Duodenal mucosa (tissue), 2 donors: ENCODE data around the gene GTPBP1.

Experiments
- H3K27ac ChIP-seq: one replicate; pipeline ENCODE4 v1.7.0; 2013; ENCODE audit warnings: low read depth, low read length
- H3K27me3 ChIP-seq, 2 donors: one replicate each; pipeline ENCODE4 v1.7.0; 2013; ENCODE audit warnings: low read length in 2 of 2, control low read depth in 1 of 2; ENCODE audit not compliant: insufficient read depth in 2 of 2, control insufficient read depth in 1 of 2
- H3K36me3 ChIP-seq, 2 donors: one replicate each; pipeline ENCODE4 v1.7.0; 2013; ENCODE audit warnings: low read length in 2 of 2, control low read depth in 1 of 2; ENCODE audit not compliant: insufficient read depth in 2 of 2, control insufficient read depth in 1 of 2
- H3K4me1 ChIP-seq, 2 donors: one replicate each; pipeline ENCODE4 v1.7.0; 2013; ENCODE audit warnings: low read length in 2 of 2, control low read depth in 1 of 2; ENCODE audit not compliant: insufficient read depth in 2 of 2, control insufficient read depth in 1 of 2
- H3K4me3 ChIP-seq, 2 donors: one replicate each; pipeline ENCODE4 v1.7.0; 2013; ENCODE audit warnings: low read length in 2 of 2, low read depth in 1 of 2
- H3K9ac ChIP-seq, 2 donors: one replicate each; pipeline ENCODE4 v1.7.0; 2013; ENCODE audit warnings: low read length in 2 of 2, low read depth in 1 of 2
- H3K9me3 ChIP-seq, 2 donors: one replicate each; pipeline ENCODE4 v1.7.0; 2013; ENCODE audit warnings: low read length in 2 of 2, control low read depth in 1 of 2; ENCODE audit not compliant: control insufficient read depth in 1 of 2

Gene GTPBP1

DNA sequence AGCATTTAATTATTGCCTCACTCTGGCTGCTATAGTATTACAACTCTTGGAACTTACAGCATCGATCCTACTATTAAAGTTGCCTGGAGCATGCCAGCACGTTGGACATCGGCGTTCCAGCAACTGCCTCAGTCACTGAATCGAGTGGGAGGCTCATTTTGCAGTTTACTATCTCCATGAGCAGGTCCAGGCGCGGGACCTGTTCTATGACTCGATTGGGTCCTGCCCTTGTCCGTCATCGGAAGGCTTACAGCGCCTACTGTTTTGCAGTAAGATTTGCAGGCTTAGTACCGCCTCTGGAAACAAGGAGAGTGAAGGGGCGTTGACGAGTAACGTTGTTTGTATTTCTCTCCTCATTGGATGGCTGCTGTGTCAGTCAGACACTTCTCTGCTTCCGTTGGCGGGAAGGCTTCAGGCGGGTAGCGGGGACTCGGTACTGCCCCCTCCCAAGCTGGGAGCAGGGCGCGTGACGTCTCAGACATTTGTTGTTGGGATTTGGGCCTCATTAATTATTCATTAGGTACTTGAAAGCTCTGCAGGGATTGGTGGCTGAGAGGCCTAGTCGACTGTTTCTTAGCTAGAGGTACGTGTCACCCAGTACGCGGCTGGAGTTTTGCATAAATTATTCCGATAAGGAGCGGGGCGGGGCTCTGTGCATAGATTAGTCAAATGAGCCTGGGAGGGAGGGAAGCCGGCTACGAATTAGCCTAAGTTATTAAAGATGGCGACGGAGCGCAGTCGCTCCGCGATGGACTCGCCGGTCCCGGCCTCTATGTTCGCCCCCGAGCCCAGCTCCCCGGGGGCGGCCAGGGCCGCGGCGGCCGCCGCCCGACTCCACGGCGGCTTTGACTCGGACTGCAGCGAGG is at the start of gene GTPBP1:
TSS of gene GTPBP1 (plus strand) at position 710 of the 866 bp plus-strand sequence. CDS start at position 722, 12 bp downstream.
- H3K9ac ChIP-seq, result peak within 1 kb of the TSS; percentile 78 to 99
- H3K27ac ChIP-seq, result peak within 1 kb of the TSS; percentile 95
- H3K36me3 ChIP-seq, result peaks cover 0 to 11% of the 10 kb centered on the region in 2 donors
- H3K4me3 ChIP-seq, result peak within 1 kb of the TSS; percentile 89 to 90
- H3K4me1 ChIP-seq, result peaks cover 39 to 42% of the 10 kb centered on the region in 2 donors
- H3K27me3 ChIP-seq, result no peaks in the 10 kb centered on the region
- H3K9me3 ChIP-seq, result no peaks in the 10 kb centered on the region

GRCh38 chr22:38656256-38657044 is 49.3 kb upstream of the GTPBP1 start, which contains the start of the genes CBY1 and FAM227A:
Gene CBY1 (plus strand): TSS chr22:38656638. CDS start chr22:38668055, 11,417 bp downstream.
Gene FAM227A (minus strand): TSS chr22:38656392. CDS start chr22:38650168, 6,224 bp downstream.
- Histone ChIP-seq H3K27me3 (no peaks in the 10 kb centered on the region), H3K4me3 (peak within 1 kb of the TSS; percentile 78 to 94), H3K36me3 (no peaks in the 10 kb centered on the region), H3K27ac (peak within 1 kb of the TSS; percentile 93), H3K4me1 (peaks cover 7 to 17% of the 10 kb centered on the region in 2 donors), H3K9ac (peak within 1 kb of the TSS; percentile 88 to 95), H3K9me3 (no peaks in the 10 kb centered on the region)

DNA sequence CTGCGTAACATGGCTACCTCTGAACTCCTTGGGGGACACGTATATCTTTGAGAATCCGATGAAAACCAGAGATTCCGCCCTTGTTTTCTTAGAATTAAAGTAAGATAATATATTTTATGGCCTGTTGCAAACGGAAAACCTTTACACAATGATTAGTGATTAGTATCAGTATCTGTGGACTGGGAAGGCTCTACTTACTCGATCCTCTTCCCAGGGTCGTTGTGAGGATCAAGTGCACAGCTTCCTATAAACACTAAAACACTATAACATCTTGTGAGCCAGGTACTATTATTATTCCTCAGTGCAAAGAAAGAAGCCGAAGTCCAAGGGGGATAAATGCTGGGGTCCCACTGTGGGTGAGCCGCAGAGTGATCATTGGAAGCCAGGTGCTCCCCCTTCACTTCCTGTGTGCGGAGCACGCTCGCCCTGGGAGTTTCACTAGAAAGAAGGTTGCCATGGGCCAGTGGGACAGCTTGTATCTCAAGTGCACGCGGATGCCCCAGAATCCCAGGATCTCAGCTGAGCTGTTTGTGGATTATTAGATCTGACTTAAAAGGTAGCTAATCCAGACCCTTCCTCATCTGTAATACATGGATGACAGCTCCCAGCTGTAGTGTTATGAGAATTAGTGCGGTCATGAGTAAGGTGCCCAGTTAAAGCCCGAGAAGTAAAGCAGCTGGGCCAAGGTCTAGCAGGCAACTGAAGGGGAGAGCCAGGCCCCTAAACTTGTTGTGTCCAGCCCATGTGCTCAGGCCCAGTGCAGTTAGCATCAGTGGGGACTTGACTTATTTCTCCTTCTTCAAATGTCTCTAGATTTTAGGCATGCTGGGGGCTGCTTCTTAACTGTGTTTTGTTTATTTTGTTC is 48.5 kb upstream of the GTPBP1 start:
- no peaks in the 10 kb centered on the region for H3K36me3 ChIP-seq
- H3K9ac ChIP-seq, result peak overlapping the region; percentile 88 to 95
- H3K27ac ChIP-seq, result peak overlapping the region; percentile 93
- no peaks in the 10 kb centered on the region for H3K27me3 ChIP-seq
- H3K4me3 ChIP-seq, result peak overlapping the region; percentile 78 to 94
- H3K9me3 ChIP-seq, result no peaks in the 10 kb centered on the region
- peaks cover 7 to 17% of the 10 kb centered on the region in 2 donors for H3K4me1 ChIP-seq

- Histone ChIP-seq H3K9ac (no peak overlapping the region), H3K27ac (no peak overlapping the region), H3K4me3 (no peak overlapping the region), H3K27me3 (no peaks in the 10 kb centered on the region), H3K4me1 (no peaks in the 10 kb centered on the region), H3K36me3 (peaks cover 20% of the 10 kb centered on the region in 2 donors), H3K9me3 (no peaks in the 10 kb centered on the region)
Measured at GRCh38 chr22:38674888-38675287, 30.9 kb upstream of the GTPBP1 start.

DNA sequence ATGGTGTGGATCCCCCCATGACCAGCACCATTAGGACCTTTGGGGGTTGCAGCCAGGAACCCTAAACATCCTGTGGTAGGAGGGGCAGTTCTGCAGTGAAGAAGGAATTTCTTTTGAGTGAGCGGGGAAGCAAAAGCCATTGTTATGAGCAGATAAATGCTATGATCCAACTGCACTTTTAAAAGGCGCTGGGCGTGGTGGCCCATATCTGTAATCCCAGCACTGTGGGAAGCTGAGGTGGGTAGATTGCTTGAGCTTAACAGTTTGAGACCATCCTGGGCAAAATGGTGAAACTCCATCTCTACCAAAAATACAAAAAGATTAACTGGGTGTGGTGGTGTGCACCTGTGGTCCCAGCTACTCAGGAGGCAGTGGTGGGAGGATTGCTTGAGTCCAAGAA is 29.9 kb upstream of the GTPBP1 start:
- no peak overlapping the region for H3K4me3 ChIP-seq
- H3K27ac ChIP-seq, result no peak overlapping the region
- H3K27me3 ChIP-seq, result no peaks in the 10 kb centered on the region
- H3K9ac ChIP-seq, result no peak overlapping the region
- no peaks in the 10 kb centered on the region for H3K9me3 ChIP-seq
- H3K4me1 ChIP-seq, result no peaks in the 10 kb centered on the region
- peaks cover 17 to 19% of the 10 kb centered on the region in 2 donors for H3K36me3 ChIP-seq

DNA sequence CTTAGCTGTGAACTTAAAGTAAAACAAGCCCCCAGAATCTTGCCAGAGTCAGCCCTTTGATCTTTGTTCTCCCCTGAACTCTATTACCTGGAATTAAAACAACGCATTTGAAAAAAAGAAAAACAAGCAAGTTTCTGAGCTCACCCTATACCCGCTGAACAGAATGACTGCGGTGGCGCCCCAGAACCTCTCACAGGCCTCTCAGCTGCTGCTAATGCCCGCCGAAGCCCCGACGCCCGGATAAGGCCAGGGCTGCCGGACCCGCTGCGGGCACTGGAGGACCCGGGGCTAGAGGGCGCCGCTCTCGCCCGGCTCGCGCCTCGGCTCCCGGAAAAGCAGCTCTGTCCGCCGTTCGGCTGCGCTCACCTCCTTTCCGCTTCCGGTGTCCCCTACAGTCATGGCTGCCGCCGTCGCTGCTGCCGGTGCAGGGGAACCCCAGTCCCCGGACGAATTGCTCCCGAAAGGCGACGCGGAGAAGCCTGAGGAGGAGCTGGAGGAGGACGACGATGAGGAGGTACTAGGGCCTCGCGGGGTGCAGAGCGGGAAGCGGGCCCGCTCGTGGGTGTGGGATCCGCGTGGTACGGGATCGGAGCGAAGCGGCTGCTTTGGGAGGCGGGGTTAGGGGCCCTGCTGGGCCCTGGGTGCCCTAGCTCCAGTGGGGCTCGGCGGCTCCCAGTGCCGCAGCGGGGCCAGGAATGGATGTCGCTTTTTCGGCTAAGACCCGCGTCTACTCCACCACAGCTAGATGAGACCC is 24.0 kb upstream of the GTPBP1 start, which contains the start of gene TOMM22:
TSS of gene TOMM22 (plus strand) at position 376 of the 754 bp plus-strand sequence. CDS start at position 398, 22 bp downstream.
- Histone ChIP-seq H3K9ac (peak within 1 kb of the TSS; percentile 89 to 98), H3K4me3 (peak within 1 kb of the TSS; percentile 97 to 98), H3K27me3 (no peaks in the 10 kb centered on the region), H3K27ac (peak within 1 kb of the TSS; percentile 28), H3K4me1 (peaks cover 8 to 9% of the 10 kb centered on the region in 2 donors), H3K36me3 (peaks cover 12 to 34% of the 10 kb centered on the region in 2 donors), H3K9me3 (no peaks in the 10 kb centered on the region)

- no peak overlapping the region for H3K4me3 ChIP-seq
- H3K27me3 ChIP-seq, result no peaks in the 10 kb centered on the region
- H3K4me1 ChIP-seq, result peaks cover 8 to 17% of the 10 kb centered on the region in 2 donors
- H3K9ac ChIP-seq, result no peak overlapping the region
- no peaks in the 10 kb centered on the region for H3K9me3 ChIP-seq
- H3K27ac ChIP-seq, result no peak overlapping the region
- H3K36me3 ChIP-seq, result peaks cover 34 to 58% of the 10 kb centered on the region in 2 donors
Measured at GRCh38 chr22:38684895-38685294, 20.8 kb upstream of the GTPBP1 start.

DNA sequence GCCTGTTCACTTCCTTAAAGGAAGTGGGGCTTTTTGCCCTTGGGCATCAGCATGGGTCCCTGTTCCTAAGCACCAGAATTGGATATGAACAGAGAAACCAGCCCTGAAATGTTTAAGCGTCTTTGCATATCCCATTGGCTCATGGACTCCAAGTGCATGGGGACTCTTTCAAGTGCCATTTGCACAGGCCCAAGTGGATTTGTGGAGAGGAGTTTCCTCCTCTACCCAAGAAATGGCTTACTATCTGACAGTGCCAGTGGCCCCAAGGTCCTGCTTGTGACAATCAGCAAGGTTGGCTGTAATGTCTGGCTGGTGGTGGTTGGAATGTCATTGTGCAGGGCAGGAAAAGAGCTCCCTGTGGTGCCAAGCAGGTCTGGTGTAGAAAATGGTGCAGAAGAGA is 20.0 kb upstream of the GTPBP1 start:
- no peak overlapping the region for H3K27ac ChIP-seq
- no peak overlapping the region for H3K9ac ChIP-seq
- peaks cover 8 to 17% of the 10 kb centered on the region in 2 donors for H3K4me1 ChIP-seq
- no peaks in the 10 kb centered on the region for H3K9me3 ChIP-seq
- no peak overlapping the region for H3K4me3 ChIP-seq
- H3K36me3 ChIP-seq, result peaks cover 34 to 58% of the 10 kb centered on the region in 2 donors
- no peaks in the 10 kb centered on the region for H3K27me3 ChIP-seq

DNA sequence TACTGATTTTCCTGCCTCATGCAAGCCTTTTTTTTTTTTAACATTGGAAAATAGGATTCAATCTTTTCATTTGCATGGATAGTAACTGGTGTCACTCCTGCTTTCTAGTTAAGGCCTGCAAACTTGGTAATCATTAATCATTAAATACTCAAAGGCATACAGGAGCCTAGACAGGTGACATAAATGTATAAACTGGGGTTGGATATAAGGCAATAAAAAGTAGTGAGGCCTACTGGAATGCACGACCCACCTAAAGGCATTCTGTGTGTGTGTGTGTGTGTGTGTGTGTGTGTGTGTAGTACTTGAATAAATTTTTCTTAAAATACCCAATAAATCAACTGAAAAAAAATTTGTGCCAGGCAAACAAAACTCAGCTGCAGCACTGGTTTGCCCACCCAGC is 16.1 kb upstream of the GTPBP1 start:
- Histone ChIP-seq H3K4me3 (no peak overlapping the region), H3K27ac (no peak overlapping the region), H3K9ac (no peak overlapping the region), H3K27me3 (no peaks in the 10 kb centered on the region), H3K4me1 (peaks cover 11 to 27% of the 10 kb centered on the region in 2 donors), H3K36me3 (peaks cover 34 to 49% of the 10 kb centered on the region in 2 donors), H3K9me3 (no peaks in the 10 kb centered on the region)
